ENCODE measurements around the gene HMX2.

The HMX2 gene

GRCh38 chr10:123187781-123188180 is 39.8 kb downstream of the HMX2 start:
- DNase-seq (ENCODE audit: low read depth in 2 of 3, low spot score in 2 of 3), result no peak

DNA sequence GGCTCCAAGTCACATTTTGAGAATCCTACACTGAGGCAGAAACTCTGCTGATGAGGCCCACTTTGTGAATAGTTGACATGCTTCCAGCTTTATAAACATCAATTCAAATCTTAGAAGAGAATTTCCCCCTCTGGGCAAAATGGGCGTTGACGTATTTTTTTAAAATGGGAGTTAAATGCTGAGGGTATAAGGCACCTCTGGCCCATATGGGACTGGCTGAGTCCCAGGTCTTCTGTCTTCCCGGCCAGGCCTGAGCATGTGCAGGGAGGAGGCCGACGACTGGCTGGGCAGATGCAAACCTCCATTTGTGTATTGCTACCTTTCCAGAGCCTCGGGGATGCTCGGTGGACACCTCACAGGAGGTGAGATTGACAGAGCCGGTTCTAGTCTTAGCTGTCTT is 44.0 kb downstream of the HMX2 start:
- DNase-seq (ENCODE audit: low read depth in 2 of 3, low spot score in 2 of 3), result no peak

DNA sequence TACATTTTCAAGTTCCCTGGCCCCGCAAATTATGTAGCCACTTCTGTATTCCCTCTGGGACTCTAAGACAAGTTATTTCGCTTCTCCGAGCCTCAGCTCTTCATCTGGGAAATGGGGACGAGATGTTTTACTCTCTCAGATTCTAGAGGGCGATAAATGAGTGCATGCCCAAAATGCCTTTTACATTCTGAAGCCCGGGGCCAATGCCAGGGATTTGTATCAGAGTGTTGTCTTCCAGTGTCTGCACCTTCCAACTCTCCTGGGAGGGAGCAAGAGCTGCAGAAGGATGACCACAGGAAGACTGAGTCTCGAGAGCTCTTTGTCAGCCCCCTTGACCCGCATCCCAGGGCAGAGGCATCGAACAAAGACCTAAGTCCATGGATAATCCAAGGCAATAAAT is 46.1 kb downstream of the HMX2 start:
- no peak for DNase-seq (ENCODE audit: low read depth in 2 of 3, low spot score in 2 of 3)
